Middle frontal gyrus (tissue), 1 donor: ENCODE data around the gene MRPS24.

Experiments
- DNase-seq: peaks from one replicate; pipeline ENCODE4 v3.0.0-alpha.2; 2015; ENCODE audit warnings: low spot score; ENCODE audit errors: extremely low spot score

The MRPS24 gene

GRCh38 chr7:43877968-43878864 lies 8.9 kb upstream of the MRPS24 start:
- no peak for DNase-seq

- no peak for DNase-seq
Measured at GRCh38 chr7:43876976-43877745, 7.8 kb upstream of the MRPS24 start.

GRCh38 chr7:43876241-43876640 lies 6.9 kb upstream of the MRPS24 start:
- no peak for DNase-seq

GRCh38 chr7:43873300-43873699 lies 4.0 kb upstream of the MRPS24 start:
- no peak for DNase-seq

GRCh38 chr7:43872406-43873110 lies 3.2 kb upstream of the MRPS24 start:
- no peak for DNase-seq

GRCh38 chr7:43871064-43871463 lies 1.7 kb upstream of the MRPS24 start:
- no peak for DNase-seq

- DNase-seq, result no peak
Measured at GRCh38 chr7:43870316-43870715, 999 bp upstream of the MRPS24 start.

GRCh38 chr7:43869867-43870240 lies 537 bp upstream of the MRPS24 start:
- no peak for DNase-seq

GRCh38 chr7:43868681-43869005 lies 674 bp downstream of the MRPS24 start:
- DNase-seq, result no peak

- no peak for DNase-seq
Measured at GRCh38 chr7:43868181-43868580, 1.1 kb downstream of the MRPS24 start.

- DNase-seq, result no peak
Measured at GRCh38 chr7:43865277-43865676, 4.0 kb downstream of the MRPS24 start.

GRCh38 chr7:43864126-43864525 lies 5.2 kb downstream of the MRPS24 start:
- DNase-seq, result no peak

- no peak for DNase-seq
Measured at GRCh38 chr7:43856996-43857395, 12.3 kb downstream of the MRPS24 start.

GRCh38 chr7:43856316-43856715 lies 13.0 kb downstream of the MRPS24 start:
- DNase-seq, result no peak

GRCh38 chr7:43855176-43855575 lies 14.1 kb downstream of the MRPS24 start:
- no peak for DNase-seq

- no peak for DNase-seq
Measured at GRCh38 chr7:43851805-43852204, 17.5 kb downstream of the MRPS24 start.

- no peak for DNase-seq
Measured at GRCh38 chr7:43850348-43851116, 18.8 kb downstream of the MRPS24 start.

- DNase-seq, result no peak
Measured at GRCh38 chr7:43849047-43849446, 20.3 kb downstream of the MRPS24 start.

- no peak for DNase-seq
Measured at GRCh38 chr7:43847496-43847895, 21.8 kb downstream of the MRPS24 start.

GRCh38 chr7:43844662-43845061 lies 24.7 kb downstream of the MRPS24 start:
- no peak for DNase-seq

- no peak for DNase-seq
Measured at GRCh38 chr7:43844257-43844656, 25.1 kb downstream of the MRPS24 start.
